GM19324 (cell line): ENCODE results near the gene MEIS2.

ENCODE experiments used
- ATAC-seq: cut with Tn5 transposase; IDR thresholded peaks from one replicate; pipeline ENCODE4 v1.9.1; 2021; ENCODE audit warnings: mild to moderate bottlenecking, moderate library complexity; ENCODE audit not compliant: unreplicated experiment, low FRiP score

MEIS2 gene

GRCh38 chr15:37115538-37115937, 15.2 kb upstream of the MEIS2 start:
- ATAC-seq, result no peak

- no peak for ATAC-seq
These were observed 12.8 kb upstream of the MEIS2 start for GRCh38 chr15:37112971-37113670.

- no peak for ATAC-seq
These were observed 11.8 kb upstream of the MEIS2 start for GRCh38 chr15:37112171-37112570.

- no peak for ATAC-seq
These were observed 11.0 kb upstream of the MEIS2 start for GRCh38 chr15:37111427-37111717.

- ATAC-seq, result no peak
These were observed 9.7 kb upstream of the MEIS2 start for GRCh38 chr15:37109872-37110572.

- no peak for ATAC-seq
These were observed 9.0 kb upstream of the MEIS2 start for GRCh38 chr15:37109168-37109871.

- ATAC-seq, result no peak
These were observed 8.2 kb upstream of the MEIS2 start for GRCh38 chr15:37108381-37109167.

- ATAC-seq, result no peak
These were observed 7.5 kb upstream of the MEIS2 start for GRCh38 chr15:37107744-37108380.

- ATAC-seq, result no peak
These were observed 6.9 kb upstream of the MEIS2 start for GRCh38 chr15:37107071-37107743.

- ATAC-seq, result no peak
These were observed 6.2 kb upstream of the MEIS2 start for GRCh38 chr15:37106490-37107001.

GRCh38 chr15:37105889-37106288, 5.5 kb upstream of the MEIS2 start:
- no peak for ATAC-seq

GRCh38 chr15:37105029-37105428, 4.7 kb upstream of the MEIS2 start:
- ATAC-seq, result no peak

- no peak for ATAC-seq
These were observed 4.2 kb upstream of the MEIS2 start for GRCh38 chr15:37104424-37104981.

- no peak for ATAC-seq
These were observed 3.4 kb upstream of the MEIS2 start for GRCh38 chr15:37103475-37104423.

- ATAC-seq, result no peak
These were observed 2.8 kb upstream of the MEIS2 start for GRCh38 chr15:37103163-37103435.

GRCh38 chr15:37102305-37103162, 2.2 kb upstream of the MEIS2 start:
- no peak for ATAC-seq

- ATAC-seq, result no peak
These were observed 1.6 kb upstream of the MEIS2 start for GRCh38 chr15:37101980-37102304.

- ATAC-seq, result peak; percentile 5
These were observed 542 bp upstream of the MEIS2 start for GRCh38 chr15:37100966-37101215.
